Uterus (tissue), 4 donors: ENCODE data around the gene SMIM20. TPM values are rescaled to one million over a fixed set of nuclear protein-coding genes. Genes with fewer than 3 reads are reported as not detected.

Experiments used
- DNase-seq, 2 donors: peaks; one replicate each; pipeline ENCODE4 v3.0.0-alpha.2; 2019 to 2020
- H3K27ac ChIP-seq, 2 donors: fragments of 200-600 bp; sonication (generic); 1 replicate in 1 of 2; 2 replicates in 1 of 2; pipeline ENCODE4 v1.5.1; 2016 to 2018
- H3K27me3 ChIP-seq, 2 donors: fragments of 200-600 bp; sonication (generic); one replicate each; pipeline ENCODE4 v1.5.1; 2018 to 2019; ENCODE audit warnings: control low read depth in 1 of 2
- H3K36me3 ChIP-seq, 2 donors: fragments of 200-600 bp; sonication (generic); one replicate each; pipeline ENCODE4 v1.5.1; 2019; ENCODE audit warnings: control low read depth in 1 of 2
- H3K4me1 ChIP-seq, 2 donors: fragments of 200-600 bp; sonication (generic); one replicate each; pipeline ENCODE4 v1.5.1; 2018 to 2019; ENCODE audit warnings: control low read depth in 1 of 2
- H3K4me3 ChIP-seq, 2 donors: fragments of 200-600 bp; sonication (generic); 1 replicate in 1 of 2; 2 replicates in 1 of 2; pipeline ENCODE4 v1.5.1; 2018 to 2019; ENCODE audit warnings: mild to moderate bottlenecking in 1 of 2
- H3K9me3 ChIP-seq, 2 donors: fragments of 200-600 bp; sonication (generic); one replicate each; pipeline ENCODE4 v1.5.1; 2019; ENCODE audit warnings: control low read depth in 1 of 2
- CTCF ChIP-seq, 4 experiments: fragments of 200-600 bp in 2 of 4; fragments of 450-650 bp in 2 of 4; sonication (generic) in 2 of 4; IDR thresholded peaks; one replicate each; pipeline ENCODE4 v1.5.1; 2016 to 2019; ENCODE audit warnings: antibody characterized with exemption in 4 of 4, mild to moderate bottlenecking in 2 of 4, moderate library complexity in 1 of 4
- POLR2A ChIP-seq, 2 donors: fragments of 450-650 bp; IDR thresholded peaks; one replicate each; pipeline ENCODE4 v1.6.1; 2016; ENCODE audit warnings: antibody characterized with exemption in 2 of 2, mild to moderate bottlenecking in 1 of 2, moderate library complexity in 1 of 2
- intact Hi-C: fragments of 100-400 bp; cut with DNase I; formaldehyde crosslinking; loops from one replicate; pipeline ENCODE4 v1.15.1; 2023; ENCODE audit warnings: low total_unique reads
- total RNA-seq, 4 donors: library from RNA; depleted of rRNA in 3 of 4; stranded (reverse); fragments of >200 nt in 3 of 4; gene quantifications; one replicate each; pipeline versions ENCODE4 v1.1.0 to v1.2.4, GENCODE V29; 2014 to 2023
- donor health status: DM: yes; HTN: yes; CAD: no.

SMIM20 gene
- total RNA-seq, 4 donors from 2014 or later = 22.7 to 208 (median 32.4) TPM

GRCh38 chr4:25954293-25954904 lies 40.4 kb downstream of the SMIM20 start:
- intact Hi-C loops = no loop called here

GRCh38 chr4:25955705-25956104 lies 41.7 kb downstream of the SMIM20 start:
- no peaks in the 10 kb centered on the region for H3K27me3 ChIP-seq
- no peak overlapping the region for H3K27ac ChIP-seq
- no peaks in the 10 kb centered on the region for H3K4me1 ChIP-seq
- no peaks in the 10 kb centered on the region for H3K9me3 ChIP-seq
- no peaks in the 10 kb centered on the region for H3K36me3 ChIP-seq
- TF ChIP-seq CTCF (IDR thresholded peaks at IDR 0.05) (no peak), POLR2A (IDR thresholded peaks at IDR 0.05) (no peak)
- H3K4me3 ChIP-seq = no peak overlapping the region
- no peak for DNase-seq
- intact Hi-C loops = no loop called here

More at GRCh38 chr4:25954293-25954904, 40.4 kb downstream of the SMIM20 start:
- no peak overlapping the region for H3K27ac ChIP-seq
- H3K4me3 ChIP-seq = no peak overlapping the region
- no peak for DNase-seq
- H3K27me3 ChIP-seq = no peaks in the 10 kb centered on the region
- no peak for TF ChIP-seq POLR2A (IDR thresholded peaks at IDR 0.05)
- TF ChIP-seq CTCF (IDR thresholded peaks at IDR 0.05) = no peak
- no peaks in the 10 kb centered on the region for H3K4me1 ChIP-seq
- no peaks in the 10 kb centered on the region for H3K9me3 ChIP-seq
- H3K36me3 ChIP-seq = no peaks in the 10 kb centered on the region

DNA sequence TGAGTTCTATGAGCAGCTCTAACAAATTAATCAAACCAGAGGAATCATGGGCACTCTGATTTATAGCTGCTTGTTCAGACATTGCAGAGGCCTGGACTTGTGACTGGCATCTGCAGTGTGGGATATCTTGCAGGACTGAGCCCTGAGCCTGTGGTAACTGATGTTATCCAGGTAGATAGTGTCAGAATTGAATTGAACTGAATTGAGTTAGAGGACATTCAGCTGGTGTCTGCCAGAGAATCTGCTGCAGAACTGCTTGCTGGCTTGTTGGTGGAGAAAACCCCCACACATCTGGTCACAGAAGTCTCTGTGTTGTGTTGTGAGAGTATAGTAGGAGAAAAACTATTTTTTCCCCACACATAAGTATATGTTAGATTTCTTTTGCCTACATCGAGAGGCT lies 42.2 kb downstream of the SMIM20 start:
- intact Hi-C loops = no loop called here
- TF ChIP-seq CTCF (IDR thresholded peaks at IDR 0.05) (no peak), POLR2A (IDR thresholded peaks at IDR 0.05) (no peak)
- Histone ChIP-seq H3K4me1 (no peaks in the 10 kb centered on the region), H3K27ac (no peak overlapping the region), H3K4me3 (no peak overlapping the region), H3K27me3 (no peaks in the 10 kb centered on the region), H3K9me3 (no peaks in the 10 kb centered on the region), H3K36me3 (no peaks in the 10 kb centered on the region)
- no peak for DNase-seq

DNA sequence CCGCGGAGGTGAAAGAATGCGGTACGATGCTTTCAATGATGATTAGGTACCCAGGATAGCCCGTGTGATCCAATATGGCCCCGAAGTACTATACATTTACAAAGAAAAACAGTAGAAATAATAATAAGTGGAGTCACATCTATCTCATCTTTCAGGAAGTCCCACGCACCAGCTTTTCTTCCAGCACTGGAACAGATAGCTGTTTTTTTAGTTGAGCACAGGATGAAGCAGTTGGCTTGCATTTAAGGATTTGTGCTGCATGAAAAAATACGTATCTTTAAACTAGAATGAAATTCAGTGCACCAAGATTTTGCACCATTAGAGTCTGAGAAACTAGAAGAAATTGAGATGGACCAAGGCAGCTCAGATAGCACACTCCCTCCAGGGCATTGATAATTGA lies 44.1 kb downstream of the SMIM20 start:
- H3K4me3 ChIP-seq = no peak overlapping the region
- no peaks in the 10 kb centered on the region for H3K4me1 ChIP-seq
- TF ChIP-seq POLR2A (IDR thresholded peaks at IDR 0.05) = no peak
- TF ChIP-seq CTCF (IDR thresholded peaks at IDR 0.05) = no peak
- H3K27me3 ChIP-seq = no peaks in the 10 kb centered on the region
- no peak overlapping the region for H3K27ac ChIP-seq
- intact Hi-C loops = no loop called here
- no peaks in the 10 kb centered on the region for H3K36me3 ChIP-seq
- no peaks in the 10 kb centered on the region for H3K9me3 ChIP-seq
- no peak for DNase-seq

DNA sequence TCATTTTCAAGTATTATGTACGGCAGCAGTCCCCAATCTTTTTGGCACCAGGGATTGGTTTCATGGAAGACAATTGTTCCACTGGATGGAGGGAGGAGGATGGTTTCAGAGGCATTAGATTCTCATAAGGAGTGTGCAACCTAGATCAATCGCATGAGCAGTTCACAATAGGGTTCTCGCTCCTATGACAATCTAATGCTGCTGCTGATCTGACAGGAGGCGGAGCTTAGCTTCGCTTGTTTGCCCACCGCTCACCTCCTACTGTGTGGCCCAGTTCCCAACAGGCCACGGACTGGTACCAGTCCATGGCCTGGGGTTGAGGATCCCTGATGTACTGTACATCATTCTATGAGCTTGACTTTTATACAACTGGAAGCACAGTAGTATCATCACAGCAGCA lies 48.4 kb downstream of the SMIM20 start:
- no peaks in the 10 kb centered on the region for H3K27me3 ChIP-seq
- H3K27ac ChIP-seq = no peak overlapping the region
- TF ChIP-seq POLR2A (IDR thresholded peaks at IDR 0.05) = no peak
- TF ChIP-seq CTCF (IDR thresholded peaks at IDR 0.05) = no peak
- intact Hi-C loops = no loop called here
- no peak overlapping the region for H3K4me3 ChIP-seq
- DNase-seq = no peak
- H3K4me1 ChIP-seq = no peaks in the 10 kb centered on the region
- no peaks in the 10 kb centered on the region for H3K36me3 ChIP-seq
- no peaks in the 10 kb centered on the region for H3K9me3 ChIP-seq
